Right lobe of liver (tissue), 4 donors: ENCODE measurements around the gene PPFIBP1.

Source experiments
- POLR2A ChIP-seq: fragments of 450-650 bp; IDR thresholded peaks from one replicate; pipeline ENCODE4 v1.6.1; 2017; ENCODE audit warnings: antibody characterized with exemption, mild to moderate bottlenecking
- TF ChIP-seq, protein P1 (sequence below), 4 donors: fragments of 200-600 bp in 3 of 4; fragments of 450-650 bp in 1 of 4; IDR thresholded peaks; one replicate each; pipeline versions ENCODE4 v1.5.1 to v1.8.0; 2016 to 2022; ENCODE audit warnings: antibody characterized with exemption in 4 of 4, mild to moderate bottlenecking in 2 of 4
- donor health status: DM: no; HTN: no; CAD: no.
- donor health status: DM: no; HTN: no; CAD: no.
- donor health status: DM: no; HTN: yes; CAD: no.

DNA sequence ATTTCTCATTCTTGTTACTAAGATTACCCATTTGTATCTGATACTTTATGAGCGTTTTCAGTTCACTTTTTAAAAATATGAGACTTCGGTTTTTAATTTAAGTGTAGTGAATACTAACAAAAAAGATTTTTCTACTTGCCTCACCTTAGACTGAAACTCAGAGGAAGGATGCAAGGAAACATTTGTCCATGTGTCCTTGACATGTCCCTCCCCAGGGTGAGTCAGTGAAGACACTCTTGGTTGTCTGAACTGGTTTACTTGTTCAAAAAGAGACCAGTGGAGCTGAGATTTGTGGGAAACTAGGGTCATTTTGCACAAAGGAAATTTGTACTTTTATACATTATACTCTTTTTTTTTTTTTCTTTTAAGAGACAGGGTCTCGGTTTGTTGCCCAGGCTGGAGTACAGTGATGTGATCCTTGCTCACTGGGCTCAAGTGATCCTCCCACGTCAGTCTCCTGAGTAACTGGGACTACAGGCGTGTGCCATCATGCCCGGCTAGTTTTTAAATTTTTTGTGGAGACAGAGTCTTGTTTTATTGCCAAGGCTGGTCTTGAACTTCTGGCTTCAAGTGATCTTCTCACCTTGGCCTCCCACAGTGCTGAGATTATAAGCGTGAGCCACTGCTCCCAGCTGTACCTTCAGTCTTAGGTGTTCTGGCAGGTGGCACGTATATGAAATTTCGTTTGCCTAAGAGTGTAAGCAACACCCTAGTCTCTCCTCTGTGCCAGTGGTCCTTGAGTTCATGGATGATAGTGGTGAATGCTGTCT, 56.7 kb downstream of the PPFIBP1 start:
- TF ChIP-seq, protein P1, sequence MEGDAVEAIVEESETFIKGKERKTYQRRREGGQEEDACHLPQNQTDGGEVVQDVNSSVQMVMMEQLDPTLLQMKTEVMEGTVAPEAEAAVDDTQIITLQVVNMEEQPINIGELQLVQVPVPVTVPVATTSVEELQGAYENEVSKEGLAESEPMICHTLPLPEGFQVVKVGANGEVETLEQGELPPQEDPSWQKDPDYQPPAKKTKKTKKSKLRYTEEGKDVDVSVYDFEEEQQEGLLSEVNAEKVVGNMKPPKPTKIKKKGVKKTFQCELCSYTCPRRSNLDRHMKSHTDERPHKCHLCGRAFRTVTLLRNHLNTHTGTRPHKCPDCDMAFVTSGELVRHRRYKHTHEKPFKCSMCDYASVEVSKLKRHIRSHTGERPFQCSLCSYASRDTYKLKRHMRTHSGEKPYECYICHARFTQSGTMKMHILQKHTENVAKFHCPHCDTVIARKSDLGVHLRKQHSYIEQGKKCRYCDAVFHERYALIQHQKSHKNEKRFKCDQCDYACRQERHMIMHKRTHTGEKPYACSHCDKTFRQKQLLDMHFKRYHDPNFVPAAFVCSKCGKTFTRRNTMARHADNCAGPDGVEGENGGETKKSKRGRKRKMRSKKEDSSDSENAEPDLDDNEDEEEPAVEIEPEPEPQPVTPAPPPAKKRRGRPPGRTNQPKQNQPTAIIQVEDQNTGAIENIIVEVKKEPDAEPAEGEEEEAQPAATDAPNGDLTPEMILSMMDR (IDR thresholded peaks at IDR 0.05): no peak
- TF ChIP-seq POLR2A: no peak
